ENCODE results near the gene CDK6. TPM values are rescaled to one million over a fixed set of nuclear protein-coding genes. Genes with fewer than 3 reads are reported as not detected.

CDK6 gene
- total RNA-seq, result 134 and 367 TPM in 2 replicates

GRCh38 chr7:92836489-92836999 lies at the start of gene CDK6:
CDK6 (minus strand) TSS chr7:92836573; CDS start chr7:92833323, 3,250 bp downstream.

Small RNA genes lying within 50 kb of the gene (small RNA-seq; reads per million reads assigned to genes)
- 0.12 reads per million for gene RNU6-10P

Other genes starting within 250 kb of the CDK6 start
- gene FAM133B, start 246.2 kb downstream of the CDK6 start, total RNA-seq, result 12.5 and 13.0 TPM in 2 replicates